Keratinocyte (primary cell): ENCODE measurements around the gene STPG2. TPM values are rescaled to one million over a fixed set of nuclear protein-coding genes. Genes with fewer than 3 reads are reported as not detected.
"Not testable (repeated sequence)": the region's sequence is repeated elsewhere in the genome, so short reads cannot be mapped to it uniquely, and the experiment has no call there.

Source experiments
- DNase-seq: peaks from one replicate; pipeline ENCODE4 v3.0.0-alpha.2; 2011; ENCODE audit warnings: low read depth, missing footprints, low spot score
- FAIRE-seq: peaks from 2 replicates; lab custom pipeline; 2011; peaks lifted over from hg19 to GRCh38; lab: Jason Lieb, UNC
- H2AFZ ChIP-seq: 2 replicates; pipeline ENCODE4 v1.6.0; 2012; ENCODE audit warnings: low read length, control low read depth, inconsistent platforms; ENCODE audit not compliant: control insufficient read depth
- H3K27ac ChIP-seq: 2 replicates; pipeline ENCODE4 v1.5.1; 2011; ENCODE audit warnings: low read length; ENCODE audit not compliant: control insufficient read depth, insufficient read depth
- H3K27me3 ChIP-seq: 3 replicates; pipeline ENCODE4 v1.6.0; 2011; ENCODE audit warnings: low read length; ENCODE audit not compliant: control insufficient read depth, insufficient read depth; ENCODE audit errors: extremely low read depth
- H3K36me3 ChIP-seq, 2 experiments: 2 replicates in 1 of 2; 3 replicates in 1 of 2; pipeline ENCODE4 v1.5.1; 2011; ENCODE audit warnings: low read length in 2 of 2, mild to moderate bottlenecking in 1 of 2; ENCODE audit not compliant: control insufficient read depth in 2 of 2, insufficient read depth in 2 of 2; ENCODE audit errors: extremely low read depth in 1 of 2
- H3K4me1 ChIP-seq: 3 replicates; pipeline ENCODE4 v1.5.1; 2011; ENCODE audit warnings: low read length; ENCODE audit not compliant: control insufficient read depth, insufficient read depth; ENCODE audit errors: extremely low read depth
- H3K4me2 ChIP-seq: 3 replicates; pipeline ENCODE4 v1.6.0; 2011; ENCODE audit warnings: low read depth, low read length; ENCODE audit not compliant: control insufficient read depth, insufficient read depth; ENCODE audit errors: extremely low read depth
- H3K4me3 ChIP-seq, 3 experiments: fragments of 200-600 bp in 1 of 3; sonication (generic) in 1 of 3; 2 replicates in 2 of 3; 3 replicates in 1 of 3; pipeline ENCODE4 v1.5.1; 2011 to 2016; ENCODE audit warnings: low read length in 3 of 3, mild to moderate bottlenecking in 3 of 3, control low read depth in 2 of 3, inconsistent platforms in 1 of 3, low read depth in 1 of 3, mixed read lengths in 1 of 3, mixed run types in 1 of 3, moderate library complexity in 1 of 3; ENCODE audit not compliant: control insufficient read depth in 2 of 3, insufficient read depth in 2 of 3; ENCODE audit errors: extremely low read depth in 1 of 3
- H3K79me2 ChIP-seq: 2 replicates; pipeline ENCODE4 v1.6.0; 2012; ENCODE audit warnings: low read length; ENCODE audit not compliant: control insufficient read depth, insufficient read depth
- H3K9ac ChIP-seq: 3 replicates; pipeline ENCODE4 v1.6.0; 2011; ENCODE audit warnings: low read length; ENCODE audit not compliant: control insufficient read depth, insufficient read depth; ENCODE audit errors: extremely low read depth
- H3K9me1 ChIP-seq: 3 replicates; pipeline ENCODE4 v1.6.0; 2011; ENCODE audit warnings: low read length; ENCODE audit not compliant: control insufficient read depth, insufficient read depth; ENCODE audit errors: extremely low read depth
- H3K9me3 ChIP-seq: 2 replicates; pipeline ENCODE4 v1.5.1; 2012; ENCODE audit warnings: low read depth, low read length; ENCODE audit not compliant: control insufficient read depth
- H4K20me1 ChIP-seq: 3 replicates; pipeline ENCODE4 v1.6.0; 2011; ENCODE audit warnings: low read length; ENCODE audit not compliant: control insufficient read depth, insufficient read depth; ENCODE audit errors: extremely low read depth
- CTCF ChIP-seq, 3 experiments: IDR thresholded peaks in 1 of 3; conservative IDR thresholded peaks in 1 of 3; optimal IDR thresholded peaks in 1 of 3; 2 replicates in 2 of 3; 3 replicates in 1 of 3; pipeline versions ENCODE3 to v1.5.1; 2011; ENCODE audit warnings: low read length in 3 of 3, mild to moderate bottlenecking in 3 of 3, moderate library complexity in 2 of 3, control low read depth in 1 of 3, inconsistent platforms in 1 of 3; ENCODE audit not compliant: insufficient read depth in 2 of 3; ENCODE audit errors: extremely low read depth in 1 of 3
- EZH2 ChIP-seq: IDR thresholded peaks from one replicate; pipeline ENCODE4 v1.6.1; 2012; ENCODE audit warnings: inconsistent platforms, mild to moderate bottlenecking, low read length, moderate library complexity
- dilution Hi-C: fragments of 300-500 bp; cut with MboI; formaldehyde crosslinking; loops from one replicate; pipeline ENCODE4 v1.7.0; 2020; ENCODE audit warnings: low sequenced_read_pairs; ENCODE audit not compliant: extremely low pct_ligation_motif_present
- polyA plus RNA-seq, 5 experiments: library from polyadenylated mRNA; depleted of rRNA in 3 of 5; stranded (reverse) in 3 of 5; stranded (forward) in 1 of 5; unstranded in 1 of 5; fragments of >200 nt; gene quantifications; 1 replicate in 1 of 5; 2 replicates in 3 of 5; 3 replicates in 1 of 5; pipeline versions ENCODE4 v1.2.1 to v1.2.3, GENCODE V29; 2011 to 2012; ENCODE audit warnings: missing spikeins in 2 of 5, low read depth in 1 of 5, low replicate concordance in 1 of 5

STPG2 gene
- polyA plus RNA-seq, 1 donor (not counting 4 experiments of a cell fraction or from before 2014, with no cell fraction given), result 0.07 TPM

GRCh38 chr4:97639961-97640360 lies 503.3 kb downstream of the STPG2 start:
- Histone ChIP-seq H3K4me3 (no peak overlapping the region), H2AFZ (no peak overlapping the region), H3K4me1 (peaks cover 3% of the 10 kb centered on the region), H3K9me1 (no peaks in the 10 kb centered on the region), H4K20me1 (no peaks in the 10 kb centered on the region), H3K27ac (no peak overlapping the region), H3K27me3 (no peaks in the 10 kb centered on the region), H3K9ac (no peak overlapping the region), H3K4me2 (no peak overlapping the region), H3K9me3 (no peaks in the 10 kb centered on the region), H3K79me2 (no peaks in the 10 kb centered on the region), H3K36me3 (no peaks in the 10 kb centered on the region)
- TF ChIP-seq EZH2 (no peak), CTCF (optimal IDR thresholded peaks at IDR 0.05 in 1 of 3, IDR thresholded peaks at IDR 0.05 in 1 of 3, conservative IDR thresholded peaks at IDR 0.05 in 1 of 3; ENCODE audit: extremely low read depth in 1 of 3, insufficient read depth in 2 of 3, low read length in 3 of 3) (no peak)
- DNase-seq (no peak), FAIRE-seq (no peak)
- dilution Hi-C loops, result no loop called here

- H3K9me1 ChIP-seq, dilution Hi-C loops, H3K36me3 ChIP-seq, H3K4me2 ChIP-seq, H3K79me2 ChIP-seq, FAIRE-seq, H3K27me3 ChIP-seq, H3K4me3 ChIP-seq, DNase-seq, H3K9ac ChIP-seq, H3K4me1 ChIP-seq, H4K20me1 ChIP-seq, H2AFZ ChIP-seq, H3K27ac ChIP-seq, H3K9me3 ChIP-seq: not testable (repeated sequence)
Observed at GRCh38 chr4:97633831-97634230, 509.4 kb downstream of the STPG2 start.

- no peak overlapping the region for H3K27ac ChIP-seq
- no peak for TF ChIP-seq EZH2
- no peak for TF ChIP-seq CTCF (optimal IDR thresholded peaks at IDR 0.05 in 1 of 3, IDR thresholded peaks at IDR 0.05 in 1 of 3, conservative IDR thresholded peaks at IDR 0.05 in 1 of 3; ENCODE audit: extremely low read depth in 1 of 3, insufficient read depth in 2 of 3, low read length in 3 of 3)
- H3K9me1 ChIP-seq, result no peaks in the 10 kb centered on the region
- H2AFZ ChIP-seq, result no peak overlapping the region
- no peak overlapping the region for H3K9ac ChIP-seq
- dilution Hi-C loops, result no loop called here
- DNase-seq (no peak), FAIRE-seq (no peak)
- no peaks in the 10 kb centered on the region for H3K79me2 ChIP-seq
- no peaks in the 10 kb centered on the region for H3K9me3 ChIP-seq
- no peaks in the 10 kb centered on the region for H3K27me3 ChIP-seq
- no peak overlapping the region for H3K4me3 ChIP-seq
- no peaks in the 10 kb centered on the region for H3K36me3 ChIP-seq
- H3K4me2 ChIP-seq, result no peak overlapping the region
- no peaks in the 10 kb centered on the region for H3K4me1 ChIP-seq
- no peaks in the 10 kb centered on the region for H4K20me1 ChIP-seq
Observed at GRCh38 chr4:97627750-97628149, 515.5 kb downstream of the STPG2 start.
